HepG2 (cell line): Measurements from ENCODE around the gene DHRS11. TPM values are rescaled to one million over a fixed set of nuclear protein-coding genes. Genes with fewer than 3 reads are reported as not detected.
A peak's percentile ranks its signal among the peaks of the same experiment; 100 is the strongest.

ENCODE experiments used
- AKAP8 ChIP-seq: sonication (generic); formaldehyde crosslinking; IDR thresholded peaks from 2 replicates; pipeline ENCODE4 v1.5.1; 2020; ENCODE audit warnings: mild to moderate bottlenecking, missing genetic modification reagents
- DDIT3 ChIP-seq: sonication (generic); formaldehyde crosslinking; IDR thresholded peaks from 2 replicates; pipeline ENCODE4 v1.4.0; 2020; ENCODE audit warnings: mild to moderate bottlenecking, missing genetic modification reagents
- FOXO4 ChIP-seq: sonication (generic); formaldehyde crosslinking; conservative IDR thresholded peaks from 2 replicates; pipeline ENCODE4 v1.8.1; 2023; ENCODE audit warnings: missing genetic modification reagents
- HIC2 ChIP-seq: sonication (generic); formaldehyde crosslinking; IDR thresholded peaks from 2 replicates; pipeline ENCODE4 v1.9.0; 2022; ENCODE audit warnings: low read depth, missing genetic modification reagents
- KAT2B ChIP-seq: fragments of 150-350 bp; IDR thresholded peaks from 2 replicates; pipeline ENCODE4 v1.6.1; 2014; ENCODE audit warnings: low read depth, low read length, borderline replicate concordance
- KDM5A ChIP-seq: fragments of 200-600 bp; sonication (generic); IDR thresholded peaks from 2 replicates; pipeline ENCODE4 v1.7.0; 2018; ENCODE audit warnings: antibody characterized with exemption, mild to moderate bottlenecking, low read length, borderline replicate concordance
- RELA ChIP-seq: sonication (generic); formaldehyde crosslinking; IDR thresholded peaks from 2 replicates; pipeline ENCODE4 v1.4.0; 2020; ENCODE audit warnings: missing genetic modification reagents
- SIN3B ChIP-seq: fragments of 150-350 bp; IDR thresholded peaks from 2 replicates; pipeline ENCODE4 v1.6.1; 2014; ENCODE audit warnings: low read length
- TFDP1 ChIP-seq: IDR thresholded peaks from 2 replicates; pipeline ENCODE4 v1.6.1; 2016; ENCODE audit warnings: missing compliant biosample characterization, missing genetic modification reagents, borderline replicate concordance
- TFE3 ChIP-seq: IDR thresholded peaks from 2 replicates; pipeline ENCODE4 v1.6.1; 2016
- TP53 ChIP-seq: sonication (generic); formaldehyde crosslinking; conservative IDR thresholded peaks from 2 replicates; pipeline ENCODE4 v1.4.0; 2020; ENCODE audit warnings: missing genetic modification reagents
- U2AF1 ChIP-seq: fragments of 200-400 bp; formaldehyde crosslinking; optimal IDR thresholded peaks from 2 replicates; pipeline ENCODE3; 2017; ENCODE audit warnings: mild to moderate bottlenecking, low read depth, low read length
- ZBTB44 ChIP-seq: sonication (generic); formaldehyde crosslinking; IDR thresholded peaks from 2 replicates; pipeline ENCODE4 v1.4.0; 2020; ENCODE audit warnings: missing genetic modification reagents
- ZNF343 ChIP-seq: sonication (generic); formaldehyde crosslinking; IDR thresholded peaks from 2 replicates; pipeline ENCODE4 v1.4.0; 2020; ENCODE audit warnings: mild to moderate bottlenecking, missing genetic modification reagents
- ZNF598 ChIP-seq: sonication (generic); formaldehyde crosslinking; IDR thresholded peaks from 2 replicates; pipeline ENCODE4 v1.5.1; 2020; ENCODE audit warnings: mild to moderate bottlenecking, missing genetic modification reagents, borderline replicate concordance
- ZNF616 ChIP-seq: sonication (generic); formaldehyde crosslinking; IDR thresholded peaks from 2 replicates; pipeline ENCODE4 v1.5.0; 2020; ENCODE audit warnings: low read depth, mild to moderate bottlenecking, missing genetic modification reagents
- ZNF746 ChIP-seq: sonication (generic); formaldehyde crosslinking; IDR thresholded peaks from 2 replicates; pipeline ENCODE4 v1.8.0; 2022; ENCODE audit warnings: mild to moderate bottlenecking, missing genetic modification reagents
- ZSCAN5A ChIP-seq: sonication (generic); formaldehyde crosslinking; IDR thresholded peaks from 2 replicates; pipeline ENCODE4 v1.8.0; 2022; ENCODE audit warnings: mild to moderate bottlenecking, missing genetic modification reagents, borderline replicate concordance
- polyA plus RNA-seq, 8 experiments: library from polyadenylated mRNA; depleted of rRNA in 3 of 8; stranded (reverse) in 7 of 8; unstranded in 1 of 8; fragments of >200 nt; fragmentation: Illumina TruSeq in 4 of 8; extraction: Trizol in 4 of 8; gene quantifications; 2 replicates each; pipeline versions ENCODE4 v1.2.1 to v1.2.3, GENCODE V29; 2011 to 2016; ENCODE audit warnings: low read depth in 4 of 8, missing spikeins in 1 of 8, mixed read lengths in 1 of 8; ENCODE audit not compliant: insufficient read depth in 1 of 8
- total RNA-seq, 5 experiments: library from RNA; depleted of rRNA; stranded (reverse); fragments of >200 nt; fragmentation: Illumina TruSeq; extraction: Trizol; gene quantifications; 2 replicates each; pipeline ENCODE4 v1.2.3, GENCODE V29; 2016; ENCODE audit warnings: low read depth in 1 of 5

Gene DHRS11
- total and polyA plus RNA-seq, 2 of the 13 experiments (the other 11 are each of a cell fraction or from before 2014, with no cell fraction given), result 28.4 to 41.9 TPM

- 0 out of 2 replicates have a peak, but pooled peaks have one; percentile 17 for TF ChIP-seq TFE3 (CRISPR knock-in tag)
- TF ChIP-seq ZNF616 (CRISPR knock-in tag), result no peak
- TF ChIP-seq KDM5A, result peak; percentile 74; the same call in 1 of the 2 replicates
- peak; percentile 36; the same call in 1 of the 2 replicates for TF ChIP-seq ZBTB44 (CRISPR knock-in tag)
- peak; percentile 76; the same call in 1 of the 2 replicates for TF ChIP-seq TFDP1
- TF ChIP-seq AKAP8 (CRISPR knock-in tag), result no peak
- no peak for TF ChIP-seq DDIT3 (CRISPR knock-in tag)
- no peak for TF ChIP-seq TP53 (CRISPR knock-in tag)
- TF ChIP-seq U2AF1, result peak; percentile 23
- TF ChIP-seq ZSCAN5A (CRISPR knock-in tag), result no peak; the same call in 1 of the 2 replicates
- no peak for TF ChIP-seq ZNF343 (CRISPR knock-in tag)
- TF ChIP-seq RELA (CRISPR knock-in tag), result peak; percentile 54; the same call in 1 of the 2 replicates
- no peak for TF ChIP-seq FOXO4 (CRISPR knock-in tag)
- peak; percentile 35; the same call in 1 of the 2 replicates for TF ChIP-seq ZNF598
- no peak for TF ChIP-seq KAT2B
- no peak for TF ChIP-seq HIC2 (CRISPR knock-in tag)
- TF ChIP-seq SIN3B, result peak; percentile 78; the same call in 1 of the 2 replicates
- peak; percentile 95 for TF ChIP-seq ZNF746 (CRISPR knock-in tag)
Observed at GRCh38 chr17:36545465-36546417, 45.9 kb upstream of the DHRS11 start (continued).
